Liver (tissue), 9 donors: ENCODE results near the gene UCK2. TPM values are rescaled to one million over a fixed set of nuclear protein-coding genes. Genes with fewer than 3 reads are reported as not detected.

ENCODE experiments used
- DNase-seq: peaks from one replicate; pipeline ENCODE4 v3.0.0-alpha.2; 2017; ENCODE audit warnings: low spot score
- H3K27ac ChIP-seq, 2 donors: one replicate each; pipeline ENCODE4 v1.7.0; 2013; ENCODE audit warnings: inconsistent platforms in 2 of 2, low read length in 2 of 2, control low read depth in 1 of 2, low read depth in 1 of 2, mild to moderate bottlenecking in 1 of 2
- H3K27me3 ChIP-seq, 4 donors: one replicate each; pipeline versions ENCODE4 v1.6.1 to v1.7.0; 2013; ENCODE audit warnings: low read length in 3 of 4, inconsistent platforms in 1 of 4, mild to moderate bottlenecking in 1 of 4, moderate library complexity in 1 of 4; ENCODE audit not compliant: control insufficient read depth in 4 of 4, insufficient read depth in 4 of 4
- H3K36me3 ChIP-seq, 4 donors: one replicate each; pipeline versions ENCODE4 v1.6.1 to v1.7.0; 2013; ENCODE audit warnings: low read length in 3 of 4, mild to moderate bottlenecking in 3 of 4, low read depth in 1 of 4, moderate library complexity in 1 of 4; ENCODE audit not compliant: control insufficient read depth in 4 of 4, insufficient read depth in 3 of 4
- H3K4me1 ChIP-seq, 4 donors: one replicate each; pipeline versions ENCODE4 v1.6.1 to v1.7.0; 2013; ENCODE audit warnings: low read length in 3 of 4, mild to moderate bottlenecking in 3 of 4, moderate library complexity in 1 of 4; ENCODE audit not compliant: control insufficient read depth in 4 of 4, insufficient read depth in 4 of 4
- H3K4me3 ChIP-seq, 3 donors: one replicate each; pipeline versions ENCODE4 v1.6.1 to v1.7.0; 2013; ENCODE audit warnings: low read length in 3 of 3, control low read depth in 1 of 3, low read depth in 1 of 3, mild to moderate bottlenecking in 1 of 3
- H3K9ac ChIP-seq, 2 donors: one replicate each; pipeline ENCODE4 v1.7.0; 2013; ENCODE audit warnings: low read length in 2 of 2, mild to moderate bottlenecking in 2 of 2, moderate library complexity in 2 of 2, control low read depth in 1 of 2, low read depth in 1 of 2
- H3K9me3 ChIP-seq, 4 donors: one replicate each; pipeline versions ENCODE4 v1.6.1 to v1.7.0; 2013; ENCODE audit warnings: low read length in 3 of 4; ENCODE audit not compliant: control insufficient read depth in 4 of 4
- CTCF ChIP-seq: fragments of 150-350 bp; IDR thresholded peaks from 2 replicates; pipeline ENCODE4 v1.5.1; 2017; ENCODE audit warnings: improper control_type of control experiment, low read depth, low read length; ENCODE audit not compliant: missing input control
- EGR1 ChIP-seq, 2 donors: IDR thresholded peaks; 2 replicates each; pipeline ENCODE4 v1.6.1; 2016 to 2018; ENCODE audit warnings: antibody characterized with exemption in 2 of 2, low read depth in 2 of 2
- FOXA1 ChIP-seq: IDR thresholded peaks from 2 replicates; pipeline ENCODE4 v1.6.1; 2016; ENCODE audit warnings: antibody characterized with exemption
- FOXA2 ChIP-seq: IDR thresholded peaks from 2 replicates; pipeline ENCODE4 v1.6.1; 2016; ENCODE audit warnings: antibody characterized with exemption
- GABPA ChIP-seq, 2 donors: IDR thresholded peaks in 1 of 2; conservative IDR thresholded peaks in 1 of 2; 2 replicates each; pipeline ENCODE4 v1.6.1; 2016; ENCODE audit warnings: antibody characterized with exemption in 2 of 2, mild to moderate bottlenecking in 1 of 2, moderate library complexity in 1 of 2
- HNF4A ChIP-seq, 2 donors: conservative IDR thresholded peaks; 2 replicates each; pipeline ENCODE4 v1.6.1; 2016; ENCODE audit warnings: antibody characterized with exemption in 2 of 2, mild to moderate bottlenecking in 2 of 2
- HNF4G ChIP-seq: IDR thresholded peaks from 2 replicates; pipeline ENCODE4 v1.6.1; 2016; ENCODE audit warnings: antibody characterized with exemption
- JUND ChIP-seq, 2 donors: IDR thresholded peaks; 2 replicates each; pipeline ENCODE4 v1.6.1; 2016; ENCODE audit warnings: antibody characterized with exemption in 2 of 2
- MAX ChIP-seq: IDR thresholded peaks from 2 replicates; pipeline ENCODE4 v1.6.1; 2016; ENCODE audit warnings: antibody characterized with exemption
- NR2F2 ChIP-seq: IDR thresholded peaks from 2 replicates; pipeline ENCODE4 v1.6.1; 2016; ENCODE audit warnings: antibody characterized with exemption
- RAD21 ChIP-seq, 2 donors: IDR thresholded peaks; 2 replicates each; pipeline ENCODE4 v1.6.1; 2016; ENCODE audit warnings: antibody characterized with exemption in 2 of 2, mild to moderate bottlenecking in 2 of 2
- REST ChIP-seq: IDR thresholded peaks from 2 replicates; pipeline ENCODE4 v1.6.1; 2016; ENCODE audit warnings: antibody characterized with exemption, mild to moderate bottlenecking
- RXRA ChIP-seq, 2 donors: IDR thresholded peaks; 2 replicates each; pipeline ENCODE4 v1.6.1; 2017 to 2018; ENCODE audit warnings: antibody characterized with exemption in 2 of 2, mild to moderate bottlenecking in 1 of 2
- SP1 ChIP-seq: IDR thresholded peaks from 2 replicates; pipeline ENCODE4 v1.6.1; 2018; ENCODE audit warnings: antibody characterized with exemption, mild to moderate bottlenecking
- TAF1 ChIP-seq: conservative IDR thresholded peaks from 2 replicates; pipeline ENCODE4 v1.6.1; 2016; ENCODE audit warnings: antibody characterized with exemption, mild to moderate bottlenecking
- YY1 ChIP-seq: IDR thresholded peaks from 2 replicates; pipeline ENCODE4 v1.6.1; 2016; ENCODE audit warnings: antibody characterized with exemption, mild to moderate bottlenecking
- ZBTB33 ChIP-seq: IDR thresholded peaks from 2 replicates; pipeline ENCODE4 v1.6.1; 2016; ENCODE audit warnings: antibody characterized with exemption
- WGBS: extraction: QIAGEN DNeasy Blood & Tissue Kit; methylation state at CpG from one replicate; pipeline ENCODE4 v1.1.7; 2013; 5-methylcytosine and 5-hydroxymethylcytosine counted together
- polyA plus RNA-seq, 2 donors: library from polyadenylated mRNA; stranded (reverse) in 1 of 2; unstranded in 1 of 2; fragments of 200-250 nt in 1 of 2; fragments of >200 nt in 1 of 2; fragmentation: Nextera tagmentation in 1 of 2; extraction: Ambion mirVana in 1 of 2; gene quantifications; one replicate each; pipeline versions ENCODE4 v1.2.1 to v1.2.3, GENCODE V29; 2013 to 2015
- total RNA-seq, 2 donors: library from RNA; depleted of rRNA; stranded (reverse); fragments of >200 nt; gene quantifications; one replicate each; pipeline ENCODE4 v1.2.3, GENCODE V29; 2014
- donor health status: healthy.
- donor health status: healthy.
- donor health status: healthy.
- donor health status: healthy.
- donor health status: healthy.

Gene UCK2
- total and polyA plus RNA-seq, 4 donors, result 8.9 to 25.5 (median 17.3) TPM

- no peak for TF ChIP-seq CTCF
- Histone ChIP-seq H3K4me1 (no peaks in the 10 kb centered on the region), H3K27ac (no peak overlapping the region), H3K9me3 (no peaks in the 10 kb centered on the region), H3K36me3 (no peaks in the 10 kb centered on the region), H3K27me3 (no peaks in the 10 kb centered on the region), H3K4me3 (no peak overlapping the region), H3K9ac (no peak overlapping the region)
- DNase-seq, result no peak
- 82% methylated on average over 9 of the region's 9 CpGs for WGBS
Measured at GRCh38 chr1:165933446-165934170, 106.2 kb downstream of the UCK2 start.

- no peak for DNase-seq
- no peaks in the 10 kb centered on the region for H3K36me3 ChIP-seq
- 94% methylated on average over 5 of the region's 5 CpGs for WGBS
- no peak overlapping the region for H3K4me3 ChIP-seq
- no peak overlapping the region for H3K27ac ChIP-seq
- H3K27me3 ChIP-seq, result no peaks in the 10 kb centered on the region
- no peaks in the 10 kb centered on the region for H3K9me3 ChIP-seq
- no peaks in the 10 kb centered on the region for H3K4me1 ChIP-seq
- TF ChIP-seq GABPA (IDR thresholded peaks at IDR 0.05 in 1 of 2, conservative IDR thresholded peaks at IDR 0.05 in 1 of 2) (no peak), EGR1 (IDR thresholded peaks at IDR 0.05; ENCODE audit: low read depth in 2 of 2) (no peak), HNF4A (conservative IDR thresholded peaks at IDR 0.05) (no peak), YY1 (no peak), SP1 (no peak), TAF1 (no peak), REST (no peak), RAD21 (IDR thresholded peaks at IDR 0.05) (no peak), HNF4G (no peak), MAX (no peak), RXRA (IDR thresholded peaks at IDR 0.05) (no peak), FOXA1 (no peak), FOXA2 (no peak), ZBTB33 (no peak), CTCF (no peak), JUND (IDR thresholded peaks at IDR 0.05) (no peak), NR2F2 (no peak)
- H3K9ac ChIP-seq, result no peak overlapping the region
Measured at GRCh38 chr1:165936542-165936941, 109.1 kb downstream of the UCK2 start.
